GM12874 (cell line): ENCODE results near the gene PHF21B.

Experiments
- CTCF ChIP-seq: IDR thresholded peaks from 2 replicates; pipeline ENCODE4 v1.5.1; 2011; ENCODE audit warnings: low read depth, mild to moderate bottlenecking, control low read depth, low read length, moderate library complexity; ENCODE audit not compliant: insufficient read depth

PHF21B gene

GRCh38 chr22:45009606-45010531 is at the start of gene PHF21B:
Gene PHF21B, minus strand, starts transcription at chr22:45010005. Its CDS starts 456 bp downstream, at chr22:45009549.
- TF ChIP-seq CTCF = no peak

DNA sequence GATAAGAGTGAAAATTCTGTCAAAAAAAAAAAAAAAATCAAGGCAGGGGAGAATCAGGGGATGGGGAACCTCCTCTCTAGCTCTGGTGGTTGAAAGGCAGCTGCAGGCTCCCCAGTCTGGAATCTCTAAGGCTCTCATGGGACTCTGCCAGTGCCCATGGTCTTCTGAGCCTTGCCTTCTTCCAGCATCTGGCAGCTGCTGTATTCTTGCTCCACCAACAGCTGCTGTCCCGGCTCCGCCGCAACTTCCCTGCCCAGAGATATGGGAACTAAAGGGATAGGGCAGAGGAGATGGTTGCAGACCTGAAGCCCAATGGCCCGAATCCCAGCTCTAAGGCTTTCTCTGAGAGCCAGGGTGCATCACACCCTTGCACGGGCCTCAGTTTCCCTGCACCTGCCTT is 49.5 kb upstream of the PHF21B start:
- TF ChIP-seq CTCF = no peak

DNA sequence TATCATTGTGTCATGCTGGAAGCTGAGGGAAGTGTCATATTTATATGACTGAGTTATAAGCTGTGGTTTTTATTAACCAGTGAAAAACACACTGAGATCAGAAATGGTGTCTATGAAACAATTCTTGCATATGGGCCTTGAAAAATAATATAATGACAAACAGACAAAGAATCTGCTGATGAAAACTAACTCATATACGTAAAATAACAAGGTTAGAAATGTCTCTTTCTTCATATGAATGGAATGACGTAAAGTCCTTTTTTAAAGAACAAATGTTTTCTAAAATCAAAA is 48.8 kb upstream of the PHF21B start:
- TF ChIP-seq CTCF = no peak

DNA sequence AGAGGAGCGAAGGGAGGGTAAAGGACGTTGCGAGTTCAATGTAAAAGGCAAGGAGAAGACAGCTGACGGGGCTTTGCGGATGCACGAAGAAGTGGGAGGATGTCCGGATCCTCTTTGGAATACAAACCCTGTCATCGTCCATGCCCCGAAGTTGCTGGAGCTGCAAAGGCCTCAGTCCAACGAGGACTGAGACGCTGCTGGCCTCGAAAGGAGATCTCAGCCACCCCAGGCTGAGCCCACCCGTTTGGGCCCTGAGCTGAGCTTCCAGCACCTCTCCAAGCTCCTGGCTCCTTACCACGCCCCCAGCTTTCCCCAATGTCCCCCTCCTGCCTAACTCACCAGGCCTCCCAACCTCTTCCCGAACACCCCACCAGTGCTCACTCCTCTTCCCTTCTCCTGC is 46.1 kb upstream of the PHF21B start:
- no peak for TF ChIP-seq CTCF

DNA sequence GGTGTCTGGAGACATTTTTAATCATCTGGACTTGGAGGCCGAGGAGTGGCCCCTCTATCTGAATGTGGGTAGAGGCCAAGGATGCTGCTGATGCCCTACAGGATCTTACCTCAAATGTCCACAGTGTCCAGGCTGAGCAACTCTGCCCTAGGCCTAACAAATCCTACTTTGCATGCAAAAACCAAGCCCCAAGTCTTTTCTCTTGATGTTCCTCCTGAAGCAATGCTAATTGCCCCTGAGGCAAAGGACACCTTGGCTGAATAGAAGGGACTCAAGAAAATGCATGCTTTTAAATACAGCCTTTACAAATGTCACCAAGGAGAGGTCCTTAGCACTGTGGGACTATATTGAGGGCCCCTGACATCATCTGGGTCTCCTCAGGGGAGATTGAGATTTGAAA is 43.8 kb upstream of the PHF21B start:
- no peak for TF ChIP-seq CTCF

DNA sequence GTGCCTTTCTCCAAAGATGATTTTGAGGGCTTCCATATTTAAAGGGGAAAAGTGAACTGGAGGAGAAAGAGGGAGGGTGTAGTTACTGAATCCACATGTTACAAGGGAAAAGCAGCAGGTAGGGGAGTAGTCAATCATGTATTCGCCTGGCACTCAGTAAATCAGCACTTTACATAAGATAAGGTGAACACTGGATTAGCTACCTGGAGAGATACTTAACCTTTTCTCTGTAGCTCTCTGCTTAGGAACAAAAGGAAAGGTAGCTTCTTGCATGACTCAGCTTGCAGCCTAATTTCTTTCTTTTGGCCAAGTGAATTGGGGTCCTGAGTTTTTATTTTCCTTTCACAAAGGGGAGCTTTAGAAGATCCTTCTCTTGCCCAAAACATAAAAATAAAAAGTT is 43.3 kb upstream of the PHF21B start:
- TF ChIP-seq CTCF = no peak

- TF ChIP-seq CTCF = no peak
Measured at GRCh38 chr22:45051946-45052345, 42.1 kb upstream of the PHF21B start.
